GM23248 (cell line): ENCODE results near the gene CCDC18. TPM values are rescaled to one million over a fixed set of nuclear protein-coding genes. Genes with fewer than 3 reads are reported as not detected.

Experiments
- DNase-seq: peaks from one replicate; pipeline ENCODE4 v3.0.0-alpha.2; 2015
- H2AFZ ChIP-seq: fragments of 200-600 bp; sonication (generic); 2 replicates; pipeline ENCODE4 v1.6.1; 2016; ENCODE audit warnings: antibody characterized with exemption
- H3F3A ChIP-seq: fragments of 200-600 bp; sonication (generic); 2 replicates; pipeline ENCODE4 v1.6.1; 2016; ENCODE audit warnings: mild to moderate bottlenecking, antibody characterized with exemption, mixed run types; ENCODE audit not compliant: insufficient read depth
- H3K27ac ChIP-seq: fragments of 200-600 bp; sonication (generic); 2 replicates; pipeline ENCODE4 v1.5.1; 2016; ENCODE audit warnings: mild to moderate bottlenecking
- H3K27me3 ChIP-seq: fragments of 200-600 bp; sonication (generic); replicated peaks from 2 replicates; pipeline ENCODE4 v1.6.1; 2016; ENCODE audit warnings: mild to moderate bottlenecking; ENCODE audit not compliant: insufficient read depth
- H3K36me3 ChIP-seq: fragments of 200-600 bp; sonication (generic); 2 replicates; pipeline ENCODE4 v1.6.1; 2016; ENCODE audit warnings: low read depth, mild to moderate bottlenecking
- H3K4me1 ChIP-seq: fragments of 200-600 bp; sonication (generic); 2 replicates; pipeline ENCODE4 v1.6.1; 2016; ENCODE audit warnings: mild to moderate bottlenecking; ENCODE audit not compliant: insufficient read depth
- H3K4me2 ChIP-seq: fragments of 200-600 bp; sonication (generic); one replicate; pipeline ENCODE4 v1.6.1; 2016; ENCODE audit warnings: mild to moderate bottlenecking; ENCODE audit not compliant: unreplicated experiment
- H3K4me3 ChIP-seq: fragments of 200-600 bp; sonication (generic); 2 replicates; pipeline ENCODE4 v1.5.1; 2016; ENCODE audit warnings: mild to moderate bottlenecking
- H3K79me2 ChIP-seq: fragments of 200-600 bp; sonication (generic); 2 replicates; pipeline ENCODE4 v1.6.1; 2016; ENCODE audit warnings: mild to moderate bottlenecking; ENCODE audit not compliant: insufficient read depth
- H3K9ac ChIP-seq: fragments of 200-600 bp; sonication (generic); 2 replicates; pipeline ENCODE4 v1.6.1; 2016; ENCODE audit warnings: mild to moderate bottlenecking
- H3K9me2 ChIP-seq: fragments of 200-600 bp; sonication (generic); 2 replicates; pipeline ENCODE4 v1.6.1; 2016; ENCODE audit warnings: mixed run types, mild to moderate bottlenecking, moderate library complexity; ENCODE audit not compliant: insufficient read depth
- H3K9me3 ChIP-seq: fragments of 200-600 bp; sonication (generic); one replicate; pipeline ENCODE4 v1.6.1; 2017; ENCODE audit warnings: low read depth
- H4K20me1 ChIP-seq: fragments of 200-600 bp; sonication (generic); 2 replicates; pipeline ENCODE4 v1.6.0; 2016; ENCODE audit not compliant: insufficient read depth
- EZH2 ChIP-seq: fragments of 200-600 bp; sonication (generic); IDR thresholded peaks from 2 replicates; pipeline ENCODE4 v1.6.1; 2018; ENCODE audit warnings: antibody characterized with exemption, mild to moderate bottlenecking; ENCODE audit not compliant: insufficient read depth, poor library complexity, severe bottlenecking
- EZH2phosphoT487 ChIP-seq: fragments of 200-600 bp; sonication (generic); IDR thresholded peaks from 2 replicates; pipeline ENCODE4 v1.6.1; 2018; ENCODE audit warnings: antibody characterized with exemption, moderate library complexity, mild to moderate bottlenecking, low read depth; ENCODE audit not compliant: insufficient read depth
- WGBS, 2 experiments: methylation state at CpG; one replicate each; pipeline ENCODE4 v1.1.6; 2015 to 2017; ENCODE audit warnings: low lambda C conversion rate in 2 of 2, low coverage in 1 of 2; ENCODE audit errors: missing lambda C conversion rate in 2 of 2; 5-methylcytosine and 5-hydroxymethylcytosine counted together
- in situ Hi-C: fragments of 300-500 bp; cut with MboI; formaldehyde crosslinking; loops from 2 replicates; pipeline ENCODE4 v1.15.0; 2020
- polyA plus RNA-seq: library from polyadenylated mRNA; unstranded; fragments of >200 nt; fragmentation: Nextera tagmentation; extraction: Ambion mirVana; gene quantifications from 2 replicates; pipeline ENCODE4 v1.2.1, GENCODE V29; 2016
- total RNA-seq: library from RNA; depleted of rRNA; stranded (reverse); fragments of >200 nt; shearing (Covaris generic); gene quantifications from 2 replicates; pipeline ENCODE4 v1.2.3, GENCODE V29; 2014

CCDC18 gene
- total and polyA plus RNA-seq, 2 experiments from 2014 or later: 5.7 to 7.8 TPM

DNA sequence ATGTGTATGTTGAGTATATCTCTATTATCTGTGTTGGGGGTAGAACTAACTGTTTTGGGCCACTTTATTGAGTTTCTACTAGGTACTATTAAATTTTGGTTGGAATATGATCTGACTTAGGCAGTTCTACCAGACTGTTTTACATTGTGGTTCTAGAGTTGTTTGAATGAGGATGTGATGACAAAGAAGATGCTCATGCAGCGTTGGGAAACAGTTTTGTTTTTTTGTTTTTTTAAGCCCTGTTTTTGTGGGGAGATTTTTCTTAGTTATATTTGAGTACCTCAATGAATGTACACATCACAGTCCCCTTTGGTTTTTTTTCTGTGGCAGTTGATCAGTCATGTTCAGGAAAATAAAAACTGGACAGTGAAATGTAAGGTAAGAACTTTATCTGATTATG, 40.4 kb upstream of the CCDC18 start:
- H3K27ac ChIP-seq: no peak overlapping the region
- TF ChIP-seq EZH2 (no peak), EZH2phosphoT487 (no peak)
- H4K20me1 ChIP-seq: no peaks in the 10 kb centered on the region
- no peaks in the 10 kb centered on the region for H3K4me1 ChIP-seq
- no peak overlapping the region for H3K9ac ChIP-seq
- H3K9me3 ChIP-seq: no peaks in the 10 kb centered on the region
- WGBS, 2 experiments: 60 to 84% methylated on average over 1 of the region's 1 CpG
- no peak overlapping the region for H3K4me3 ChIP-seq
- peaks cover 10% of the 10 kb centered on the region for H3F3A ChIP-seq
- peak; percentile 22 for DNase-seq
- H3K9me2 ChIP-seq: no peaks in the 10 kb centered on the region
- peaks cover 27% of the 10 kb centered on the region for H3K36me3 ChIP-seq
- H2AFZ ChIP-seq: no peak overlapping the region
- in situ Hi-C loops: no loop called here
- H3K4me2 ChIP-seq: no peak overlapping the region
- H3K79me2 ChIP-seq: 0 out of 2 replicates have a peak, but pooled peaks cover 3% of the 10 kb centered on the region
- no peaks in the 10 kb centered on the region for H3K27me3 ChIP-seq

DNA sequence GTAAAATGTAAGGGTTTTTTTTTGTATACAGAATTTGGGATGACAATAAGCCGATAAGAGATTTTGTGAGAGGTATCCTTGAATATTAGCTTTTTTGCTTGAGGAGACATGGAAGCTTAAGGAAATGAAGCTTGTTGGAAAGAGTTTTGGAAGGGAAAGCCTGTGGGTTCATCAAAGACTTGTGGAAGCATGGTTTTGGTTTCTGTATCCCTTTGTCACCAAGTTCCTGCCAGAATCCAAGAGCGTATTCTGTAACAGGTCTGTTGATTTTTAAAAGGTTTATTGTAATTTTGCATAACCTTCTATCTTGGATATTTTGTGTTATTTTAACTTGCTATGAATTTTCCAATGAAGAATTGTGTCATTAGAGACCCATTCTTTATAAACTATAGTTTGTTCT, 38.4 kb upstream of the CCDC18 start:
- in situ Hi-C loops: no loop called here
- Histone ChIP-seq H3K27me3 (no peaks in the 10 kb centered on the region), H3K36me3 (peaks cover 19% of the 10 kb centered on the region), H4K20me1 (no peaks in the 10 kb centered on the region), H3F3A (peaks cover 21% of the 10 kb centered on the region), H3K9me3 (no peaks in the 10 kb centered on the region), H3K9ac (no peak overlapping the region), H3K4me1 (0 out of 2 replicates have a peak, but pooled peaks cover 8% of the 10 kb centered on the region), H3K9me2 (no peaks in the 10 kb centered on the region), H3K4me2 (no peak overlapping the region), H3K27ac (no peak overlapping the region), H3K79me2 (0 out of 2 replicates have a peak, but pooled peaks cover 3% of the 10 kb centered on the region), H3K4me3 (no peak overlapping the region), H2AFZ (no peak overlapping the region)
- 96 to 99% methylated on average over 2 of the region's 2 CpGs for WGBS, 2 experiments
- no peak for TF ChIP-seq EZH2
- TF ChIP-seq EZH2phosphoT487: no peak
- no peak for DNase-seq

DNA sequence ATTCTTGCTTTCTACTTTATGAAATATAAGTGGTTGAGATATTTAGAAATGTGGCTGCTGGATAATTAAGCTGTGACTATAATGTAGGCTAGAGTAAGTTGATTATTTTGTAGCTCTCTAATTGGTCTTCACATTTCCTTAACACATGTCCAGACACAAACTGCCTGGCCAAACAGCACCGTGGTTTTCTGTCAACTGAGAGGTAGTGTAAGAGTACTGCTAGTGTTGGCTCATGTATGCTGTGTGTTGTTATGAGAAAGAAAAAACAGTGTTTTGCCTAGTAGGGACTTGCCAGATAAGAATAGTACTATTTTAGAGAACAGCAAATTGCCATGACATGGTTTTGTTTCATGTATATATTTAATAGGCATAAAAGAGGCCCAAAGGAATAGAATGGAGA, 37.4 kb upstream of the CCDC18 start:
- no peak overlapping the region for H3K27ac ChIP-seq
- no peaks in the 10 kb centered on the region for H4K20me1 ChIP-seq
- no peaks in the 10 kb centered on the region for H3K9me2 ChIP-seq
- peaks cover 10% of the 10 kb centered on the region for H3K36me3 ChIP-seq
- H3K4me3 ChIP-seq: no peak overlapping the region
- in situ Hi-C loops: no loop called here
- no peak overlapping the region for H3K9ac ChIP-seq
- TF ChIP-seq EZH2phosphoT487 (no peak), EZH2 (no peak)
- 3 to 10% methylated on average over 1 of the region's 1 CpG for WGBS, 2 experiments
- peaks cover 15% of the 10 kb centered on the region; the same call in 1 of the 2 replicates for H3K4me1 ChIP-seq
- no peaks in the 10 kb centered on the region for H3K27me3 ChIP-seq
- 0 out of 2 replicates have a peak, but pooled peaks cover 3% of the 10 kb centered on the region for H3K79me2 ChIP-seq
- H3F3A ChIP-seq: peaks cover 29% of the 10 kb centered on the region
- H2AFZ ChIP-seq: no peak overlapping the region
- no peak overlapping the region for H3K4me2 ChIP-seq
- no peaks in the 10 kb centered on the region for H3K9me3 ChIP-seq
- no peak for DNase-seq

DNA sequence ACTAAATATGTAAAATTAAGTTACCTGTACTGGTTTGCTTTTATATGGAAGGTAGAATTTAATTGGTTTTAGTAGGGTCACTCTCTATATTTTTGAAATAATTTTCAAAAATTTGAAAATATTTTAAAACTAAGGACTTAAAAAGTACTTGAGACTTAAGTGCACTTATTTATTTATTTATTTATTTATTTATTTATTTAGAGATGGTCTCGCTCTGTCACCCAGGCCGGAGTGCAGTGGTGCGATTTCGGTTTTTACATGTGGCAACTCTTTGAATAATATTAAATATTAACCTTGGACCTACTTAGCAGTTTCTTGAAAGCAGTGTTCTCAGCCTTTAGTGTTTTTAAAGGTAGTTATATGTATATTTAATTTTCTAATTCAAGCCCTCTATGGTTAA, 36.8 kb upstream of the CCDC18 start:
- Histone ChIP-seq H4K20me1 (no peaks in the 10 kb centered on the region), H3K4me2 (no peak overlapping the region), H3K79me2 (0 out of 2 replicates have a peak, but pooled peaks cover 3% of the 10 kb centered on the region), H3K4me3 (no peak overlapping the region), H3K9me2 (no peaks in the 10 kb centered on the region), H3K9me3 (no peaks in the 10 kb centered on the region), H3K36me3 (peaks cover 5% of the 10 kb centered on the region; the same call in 1 of the 2 replicates), H3K4me1 (peaks cover 18% of the 10 kb centered on the region; the same call in 1 of the 2 replicates), H3K9ac (no peak overlapping the region), H2AFZ (no peak overlapping the region), H3K27ac (no peak overlapping the region), H3F3A (peaks cover 36% of the 10 kb centered on the region), H3K27me3 (no peaks in the 10 kb centered on the region)
- in situ Hi-C loops: no loop called here
- WGBS, 2 experiments: 94 to 99% methylated on average over 4 of the region's 4 CpGs
- no peak for TF ChIP-seq EZH2
- TF ChIP-seq EZH2phosphoT487: no peak
- DNase-seq: no peak
